Osteoblast (primary cell): ENCODE results near the gene NTSR2. TPM values are rescaled to one million over a fixed set of nuclear protein-coding genes. Genes with fewer than 3 reads are reported as not detected.

Experiments used
- DNase-seq: peaks from one replicate; pipeline ENCODE4 v3.0.0; 2011; ENCODE audit warnings: low spot score, mixed read lengths; ENCODE audit not compliant: insufficient read length; ENCODE audit errors: missing footprints
- H2AFZ ChIP-seq: 2 replicates; pipeline ENCODE4 v1.6.0; 2011; ENCODE audit warnings: mild to moderate bottlenecking, low read length
- H3K27ac ChIP-seq: 2 replicates; pipeline ENCODE4 v1.5.1; 2011; ENCODE audit warnings: mild to moderate bottlenecking, low read depth, low read length, moderate library complexity
- H3K27me3 ChIP-seq: 2 replicates; pipeline ENCODE4 v1.6.0; 2012; ENCODE audit warnings: mild to moderate bottlenecking, control low read depth, inconsistent platforms, low read length, moderate library complexity; ENCODE audit not compliant: insufficient read depth
- H3K36me3 ChIP-seq: 2 replicates; pipeline ENCODE4 v1.5.1; 2011; ENCODE audit warnings: mild to moderate bottlenecking, low read length, control low read depth, moderate library complexity; ENCODE audit not compliant: insufficient read depth
- H3K4me1 ChIP-seq: 2 replicates; pipeline ENCODE4 v1.5.1; 2011; ENCODE audit warnings: mild to moderate bottlenecking, low read length, control low read depth, moderate library complexity; ENCODE audit not compliant: insufficient read depth
- H3K4me2 ChIP-seq: 2 replicates; pipeline ENCODE4 v1.6.0; 2011; ENCODE audit warnings: mild to moderate bottlenecking, low read length; ENCODE audit not compliant: insufficient read depth
- H3K4me3 ChIP-seq: fragments of 200-600 bp; sonication (generic); 3 replicates; pipeline ENCODE4 v1.5.1; 2012; ENCODE audit warnings: mild to moderate bottlenecking, low read length, inconsistent platforms; ENCODE audit not compliant: insufficient read depth
- H3K79me2 ChIP-seq: 2 replicates; pipeline ENCODE4 v1.6.0; 2012; ENCODE audit warnings: mild to moderate bottlenecking, low read length, control low read depth, inconsistent platforms; ENCODE audit not compliant: insufficient read depth
- H3K9me3 ChIP-seq: 2 replicates; pipeline ENCODE4 v1.5.1; 2011; ENCODE audit warnings: low read depth, low read length, control low read depth
- H4K20me1 ChIP-seq: 2 replicates; pipeline ENCODE4 v1.6.0; 2012; ENCODE audit warnings: mild to moderate bottlenecking, low read length, control low read depth; ENCODE audit not compliant: insufficient read depth
- total RNA-seq: library from RNA; depleted of rRNA; stranded (reverse); fragments of >200 nt; gene quantifications from 2 replicates; pipeline ENCODE4 v1.2.3, GENCODE V29; 2012
- TF ChIP-seq, protein P1 (sequence below): IDR thresholded peaks from 2 replicates; pipeline ENCODE4 v1.5.1; 2011; ENCODE audit warnings: mild to moderate bottlenecking, low read depth, low read length, moderate library complexity; ENCODE audit errors: extremely low read depth

Gene NTSR2, protein sequence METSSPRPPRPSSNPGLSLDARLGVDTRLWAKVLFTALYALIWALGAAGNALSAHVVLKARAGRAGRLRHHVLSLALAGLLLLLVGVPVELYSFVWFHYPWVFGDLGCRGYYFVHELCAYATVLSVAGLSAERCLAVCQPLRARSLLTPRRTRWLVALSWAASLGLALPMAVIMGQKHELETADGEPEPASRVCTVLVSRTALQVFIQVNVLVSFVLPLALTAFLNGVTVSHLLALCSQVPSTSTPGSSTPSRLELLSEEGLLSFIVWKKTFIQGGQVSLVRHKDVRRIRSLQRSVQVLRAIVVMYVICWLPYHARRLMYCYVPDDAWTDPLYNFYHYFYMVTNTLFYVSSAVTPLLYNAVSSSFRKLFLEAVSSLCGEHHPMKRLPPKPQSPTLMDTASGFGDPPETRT
- not detected in 2 replicates for total RNA-seq

GRCh38 chr2:11669454-11670291 lies at the start of gene NTSR2:
Gene NTSR2 (minus strand): TSS chr2:11670195. CDS start chr2:11670129, 66 bp downstream.
- Histone ChIP-seq H3K27ac (no peak within 1 kb of the TSS), H3K9me3 (no peaks in the 10 kb centered on the region), H3K36me3 (no peaks in the 10 kb centered on the region), H3K4me2 (no peak within 1 kb of the TSS), H4K20me1 (no peaks in the 10 kb centered on the region), H3K4me3 (no peak within 1 kb of the TSS), H3K4me1 (no peaks in the 10 kb centered on the region), H3K27me3 (peaks cover 28% of the 10 kb centered on the region), H2AFZ (no peak within 1 kb of the TSS), H3K79me2 (no peaks in the 10 kb centered on the region)
- DNase-seq = peak; percentile 95
- TF ChIP-seq, protein P1, sequence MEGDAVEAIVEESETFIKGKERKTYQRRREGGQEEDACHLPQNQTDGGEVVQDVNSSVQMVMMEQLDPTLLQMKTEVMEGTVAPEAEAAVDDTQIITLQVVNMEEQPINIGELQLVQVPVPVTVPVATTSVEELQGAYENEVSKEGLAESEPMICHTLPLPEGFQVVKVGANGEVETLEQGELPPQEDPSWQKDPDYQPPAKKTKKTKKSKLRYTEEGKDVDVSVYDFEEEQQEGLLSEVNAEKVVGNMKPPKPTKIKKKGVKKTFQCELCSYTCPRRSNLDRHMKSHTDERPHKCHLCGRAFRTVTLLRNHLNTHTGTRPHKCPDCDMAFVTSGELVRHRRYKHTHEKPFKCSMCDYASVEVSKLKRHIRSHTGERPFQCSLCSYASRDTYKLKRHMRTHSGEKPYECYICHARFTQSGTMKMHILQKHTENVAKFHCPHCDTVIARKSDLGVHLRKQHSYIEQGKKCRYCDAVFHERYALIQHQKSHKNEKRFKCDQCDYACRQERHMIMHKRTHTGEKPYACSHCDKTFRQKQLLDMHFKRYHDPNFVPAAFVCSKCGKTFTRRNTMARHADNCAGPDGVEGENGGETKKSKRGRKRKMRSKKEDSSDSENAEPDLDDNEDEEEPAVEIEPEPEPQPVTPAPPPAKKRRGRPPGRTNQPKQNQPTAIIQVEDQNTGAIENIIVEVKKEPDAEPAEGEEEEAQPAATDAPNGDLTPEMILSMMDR = no peak

- Histone ChIP-seq H3K79me2 (no peaks in the 10 kb centered on the region), H4K20me1 (no peaks in the 10 kb centered on the region), H2AFZ (no peak overlapping the region), H3K9me3 (no peaks in the 10 kb centered on the region), H3K27ac (no peak overlapping the region), H3K4me1 (no peaks in the 10 kb centered on the region), H3K4me3 (no peak overlapping the region), H3K4me2 (no peak overlapping the region), H3K36me3 (no peaks in the 10 kb centered on the region), H3K27me3 (peaks cover 52% of the 10 kb centered on the region)
- TF ChIP-seq, protein P1 = no peak
- peak; percentile 51 for DNase-seq
Observed at GRCh38 chr2:11719230-11719977, 49.4 kb upstream of the NTSR2 start.

GRCh38 chr2:11718606-11719005 lies 48.6 kb upstream of the NTSR2 start:
- Histone ChIP-seq H3K4me1 (no peaks in the 10 kb centered on the region), H3K36me3 (no peaks in the 10 kb centered on the region), H4K20me1 (no peaks in the 10 kb centered on the region), H3K9me3 (no peaks in the 10 kb centered on the region), H3K27ac (no peak overlapping the region), H3K79me2 (no peaks in the 10 kb centered on the region), H3K27me3 (peaks cover 49% of the 10 kb centered on the region), H3K4me2 (no peak overlapping the region), H2AFZ (no peak overlapping the region), H3K4me3 (no peak overlapping the region)
- DNase-seq = no peak
- TF ChIP-seq, protein P1 = no peak
